Stimulated activated CD8-positive, alpha-beta memory T cell treated with anti-CD3 and anti-CD28 coated beads, Interleukin-7, amount 100 ng/mL, for 48 hours (primary cell): ENCODE results near the gene SUFU.
"Not testable (repeated sequence)": the region's sequence is repeated elsewhere in the genome, so short reads cannot be mapped to it uniquely, and the experiment has no call there.

Experiments used
- DNase-seq, 2 donors: peaks; one replicate each; pipeline ENCODE4 v3.0.0-alpha.2; 2020; ENCODE audit warnings: low read depth in 1 of 2; ENCODE audit errors: extremely low read depth in 1 of 2

SUFU gene

GRCh38 chr10:102511583-102512274 lies 8.0 kb downstream of the SUFU start:
- DNase-seq: no peak

- no peak for DNase-seq
Observed at GRCh38 chr10:102514487-102515311, 10.9 kb downstream of the SUFU start.

- no peak for DNase-seq
Observed at GRCh38 chr10:102515724-102516123, 12.0 kb downstream of the SUFU start.

DNA sequence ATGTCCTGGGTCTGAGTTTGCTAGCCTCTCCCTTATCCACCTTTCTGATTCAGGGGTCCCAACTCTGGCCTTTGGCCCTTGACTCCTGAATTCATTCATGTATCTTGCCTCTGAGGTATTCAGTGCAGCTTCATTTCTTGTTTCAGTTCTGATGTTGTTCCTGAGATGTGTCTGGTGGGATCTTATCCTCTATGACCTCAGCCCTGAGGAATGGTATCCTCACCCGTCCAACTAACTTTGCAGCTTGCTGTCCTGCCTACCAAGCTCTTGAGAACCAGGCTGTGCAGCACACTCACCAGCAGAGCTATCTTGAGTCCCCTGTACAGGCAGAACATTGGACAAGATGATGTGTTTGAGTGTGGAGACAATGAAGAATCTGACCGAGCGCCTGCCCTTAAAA lies 13.8 kb downstream of the SUFU start:
- DNase-seq: no peak

GRCh38 chr10:102519246-102519825 lies 15.6 kb downstream of the SUFU start:
- DNase-seq: no peak

DNA sequence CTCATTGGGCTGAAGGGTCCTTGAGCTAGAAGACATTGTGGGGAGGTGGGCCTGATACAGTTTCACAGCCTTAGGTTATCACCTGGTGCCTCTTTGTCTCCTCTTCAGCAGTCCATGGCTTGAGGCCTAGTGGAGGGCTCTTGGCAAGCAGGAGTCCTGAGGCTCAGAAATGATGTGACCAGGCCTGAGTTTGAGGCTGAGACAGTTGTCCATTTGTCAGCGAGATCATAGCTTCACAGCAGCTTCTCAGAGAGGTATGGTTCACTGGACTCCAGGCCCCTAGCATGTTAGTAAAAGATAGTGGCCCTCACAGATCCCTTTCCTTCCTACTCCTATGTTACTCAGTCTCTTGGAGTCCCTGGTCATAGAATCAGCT lies 19.1 kb downstream of the SUFU start:
- no peak for DNase-seq

DNA sequence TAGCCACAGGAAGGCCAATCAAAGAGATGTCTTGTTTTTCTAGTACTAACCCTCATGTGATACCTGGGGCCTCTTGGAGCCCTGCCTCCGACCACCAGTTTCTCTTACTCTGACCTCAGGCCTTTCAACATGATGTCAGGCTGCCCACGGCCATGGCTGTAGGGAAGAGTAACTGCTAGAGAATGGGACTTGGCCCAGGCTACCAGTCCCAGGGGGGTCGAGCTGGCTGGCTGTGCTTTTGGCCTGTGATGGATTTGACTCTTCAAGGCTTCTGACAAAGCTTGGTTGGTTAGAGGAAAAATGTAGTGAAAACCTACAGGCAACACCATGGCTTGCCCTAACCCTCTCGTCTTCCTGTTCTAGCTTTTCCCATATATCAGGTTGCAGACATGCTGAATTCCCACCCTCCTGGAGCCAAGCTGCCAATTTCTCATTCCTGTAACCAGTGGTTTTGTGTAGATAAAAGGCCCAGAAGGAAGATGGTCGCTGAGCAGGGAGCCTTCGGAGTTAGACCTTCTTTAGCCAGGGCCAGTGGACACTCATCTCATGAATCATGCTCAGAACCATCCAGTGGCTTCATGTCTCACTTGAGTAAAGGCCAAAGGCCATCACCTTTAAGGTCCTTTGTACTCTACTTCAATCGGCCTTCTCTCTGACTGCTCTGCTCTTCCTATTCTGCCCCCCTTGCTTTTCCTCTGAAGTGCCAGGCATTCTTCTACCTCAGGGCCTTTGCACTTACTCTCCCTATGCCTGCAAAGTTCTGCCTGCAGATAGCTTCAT lies 19.7 kb downstream of the SUFU start:
- DNase-seq: no peak

GRCh38 chr10:102524746-102525145 lies 21.0 kb downstream of the SUFU start:
- no peak for DNase-seq

DNA sequence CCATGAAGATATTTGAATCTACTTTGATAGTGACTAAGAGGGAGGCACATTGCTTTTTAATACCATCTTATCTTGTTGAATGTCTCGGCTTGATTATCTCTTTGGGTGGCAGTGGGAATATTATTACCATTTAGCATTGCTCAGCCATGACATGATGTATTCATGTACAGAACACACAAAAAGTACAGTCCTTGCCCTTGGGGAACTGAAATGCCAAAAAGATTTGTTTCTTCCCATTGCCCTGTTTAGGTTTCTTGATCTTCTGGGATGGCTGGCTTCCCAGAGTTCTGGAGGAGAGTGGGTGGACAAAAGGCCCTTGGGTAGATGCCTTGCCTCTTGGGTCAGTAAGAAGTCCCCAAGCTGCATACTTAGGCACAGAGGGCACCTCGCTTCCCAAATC lies 23.8 kb downstream of the SUFU start:
- DNase-seq: no peak

DNA sequence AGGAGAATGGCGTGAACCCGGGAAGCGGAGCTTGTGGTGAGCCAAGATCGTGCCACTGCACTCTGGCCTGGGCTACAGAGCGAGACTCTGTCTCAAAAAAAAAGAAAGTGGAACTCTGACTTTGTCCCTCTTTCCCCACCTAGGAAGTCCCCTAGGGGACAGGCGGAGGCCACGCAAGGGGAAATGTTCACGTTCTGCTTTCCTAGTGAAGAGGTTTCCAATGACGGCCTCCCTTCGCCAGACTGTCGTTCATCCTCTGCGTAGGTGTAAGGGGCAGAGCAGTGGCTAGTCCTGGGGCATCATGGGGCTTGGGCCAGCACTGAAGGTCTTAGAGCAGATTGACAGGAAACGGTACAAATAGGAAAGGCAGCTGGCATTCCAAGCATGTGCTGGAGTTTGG lies 30.6 kb downstream of the SUFU start:
- no peak for DNase-seq

GRCh38 chr10:102534966-102535365 lies 31.2 kb downstream of the SUFU start:
- DNase-seq: not testable (repeated sequence)

DNA sequence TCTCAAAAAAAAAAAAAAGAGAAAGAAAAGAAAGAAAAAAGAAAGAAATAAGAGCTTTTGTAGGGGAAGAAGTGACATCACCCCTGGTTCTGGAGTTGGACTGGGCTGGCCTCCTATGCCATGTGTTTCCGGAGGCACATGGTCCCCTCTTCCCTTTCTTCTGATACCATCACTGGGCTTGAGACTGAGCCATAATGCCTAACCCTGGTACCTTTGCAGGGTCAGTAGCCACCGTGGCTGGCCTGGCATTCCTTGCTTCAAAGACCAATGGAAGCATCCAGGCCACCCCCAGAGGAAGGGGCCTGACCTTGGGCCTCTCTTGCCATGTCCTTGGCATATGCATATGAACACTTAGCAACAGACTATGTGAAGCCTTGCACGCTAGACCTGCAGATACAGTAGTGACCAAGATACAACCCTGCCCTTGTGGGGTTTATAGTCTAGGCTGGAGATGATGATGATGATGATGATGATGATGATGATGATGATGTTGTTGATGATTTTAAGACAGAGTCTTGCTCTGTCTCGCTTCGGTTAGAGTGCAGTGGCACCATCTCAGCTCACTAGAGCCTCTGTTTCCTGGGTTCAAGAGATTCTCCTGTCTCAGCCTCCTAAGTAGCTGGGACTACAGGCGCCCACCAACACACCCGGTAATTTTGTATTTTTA lies 31.8 kb downstream of the SUFU start:
- no peak for DNase-seq

GRCh38 chr10:102537367-102537766 lies 33.6 kb downstream of the SUFU start:
- no peak for DNase-seq

GRCh38 chr10:102537948-102538347 lies 34.2 kb downstream of the SUFU start:
- no peak for DNase-seq

GRCh38 chr10:102538811-102539210 lies 35.0 kb downstream of the SUFU start:
- no peak for DNase-seq

GRCh38 chr10:102540023-102540422 lies 36.3 kb downstream of the SUFU start:
- DNase-seq: peak in 1 of 2 donors; percentile 5

DNA sequence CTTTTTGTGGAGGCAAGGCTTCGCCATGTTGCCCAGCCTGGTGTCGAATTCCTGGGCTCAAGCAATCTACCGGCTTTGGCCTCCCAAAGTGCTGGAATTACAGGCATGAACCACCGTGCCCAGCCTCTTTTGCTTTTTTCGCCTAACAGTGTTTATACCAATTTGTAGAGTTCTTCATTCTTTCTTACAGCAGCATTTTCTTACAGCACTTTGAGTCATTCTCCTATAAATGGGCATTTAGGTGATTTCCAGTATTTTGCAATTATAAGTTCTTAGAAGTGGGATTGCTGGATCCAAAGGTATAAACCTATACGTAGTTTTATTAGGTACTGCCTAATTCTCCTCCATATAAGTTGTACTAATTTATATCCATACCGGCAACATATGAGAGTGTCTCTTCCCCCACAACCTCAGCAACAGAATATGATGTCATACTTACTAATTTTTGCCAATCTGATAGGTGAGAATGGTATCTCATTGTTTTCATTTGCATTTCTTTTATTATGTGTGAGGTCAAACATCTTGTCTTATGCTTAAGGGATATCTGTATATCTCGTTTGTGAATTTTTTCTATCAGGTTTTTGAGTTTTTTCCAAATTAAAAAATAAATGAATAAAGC lies 39.1 kb downstream of the SUFU start:
- DNase-seq: no peak

DNA sequence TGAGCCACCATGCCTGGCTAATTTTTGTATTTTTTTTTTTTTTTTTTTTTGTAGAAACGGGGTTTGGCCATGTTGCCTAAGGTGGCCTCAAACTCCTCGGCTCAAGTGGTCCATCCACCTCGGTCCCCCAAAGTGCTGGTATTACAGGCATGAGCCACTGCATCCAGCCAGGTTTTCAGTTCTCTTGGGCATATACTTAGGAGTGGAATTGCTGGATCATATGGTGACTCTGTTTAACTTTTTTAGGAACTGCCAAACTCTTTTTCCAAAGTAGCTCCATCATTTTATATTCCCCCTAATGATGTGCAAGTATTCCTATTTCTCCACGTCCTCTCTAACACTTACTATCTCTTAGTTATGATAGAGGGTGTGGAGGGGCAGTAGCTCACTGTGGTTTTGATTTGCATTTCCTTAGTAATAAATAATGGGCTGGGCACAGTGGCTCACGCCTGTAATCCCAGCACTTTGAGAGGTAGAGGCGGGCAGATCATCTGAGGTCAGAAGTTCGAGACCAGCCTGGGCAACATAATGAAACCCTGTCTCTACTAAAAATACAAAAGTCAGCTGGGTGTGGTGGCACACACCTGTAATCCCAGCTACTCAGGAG lies 41.6 kb downstream of the SUFU start:
- no peak for DNase-seq

GRCh38 chr10:102545997-102546396 lies 42.2 kb downstream of the SUFU start:
- DNase-seq: no peak
